ENCODE data around the gene AGBL5.

AGBL5 gene

DNA sequence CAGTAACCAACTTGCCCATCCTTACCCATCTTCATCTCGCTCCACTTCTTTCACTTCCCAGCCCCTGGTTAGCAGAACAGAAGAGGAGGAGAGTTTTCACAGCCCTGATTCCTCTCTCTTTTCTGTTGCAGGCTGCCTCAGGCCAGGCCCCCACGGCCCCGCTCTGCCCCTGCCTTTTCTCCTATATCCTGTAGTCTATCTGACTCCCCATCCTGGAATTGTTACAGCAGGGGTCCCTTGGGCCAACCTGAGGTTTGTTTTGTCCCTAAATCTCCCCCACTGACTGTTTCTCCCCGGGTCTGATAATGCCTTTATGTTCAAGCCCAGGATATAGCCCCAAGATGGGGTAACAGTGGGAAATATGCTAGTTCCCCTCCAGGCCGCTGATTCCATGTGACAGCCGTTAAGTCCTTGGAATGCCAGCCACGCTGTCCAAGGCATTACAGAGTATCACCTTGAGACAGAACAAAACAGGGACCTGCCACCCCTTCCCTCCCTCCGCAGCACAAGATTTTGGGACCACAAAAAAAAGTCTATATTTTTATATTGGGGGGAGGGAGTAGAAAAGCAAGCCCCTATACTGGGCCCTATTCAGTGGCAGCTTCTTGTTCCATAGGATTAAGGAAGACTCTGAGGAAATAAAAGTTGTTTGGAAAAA, 18.6 kb downstream of the AGBL5 start:
- Histone ChIP-seq H3K27me3 (ENCODE audit: control insufficient read depth in 3 of 3, insufficient read depth in 3 of 3, low read depth in 1 of 3, low read length in 3 of 3) (no peaks in the 10 kb centered on the region), H3K9ac (ENCODE audit: low read depth, low read length, poor library complexity) (peak overlapping the region; percentile 3), H3K27ac (replicated peaks; ENCODE audit: low read length) (no peak overlapping the region), H3K14ac (ENCODE audit: low read length) (no peak overlapping the region), H4K8ac (ENCODE audit: low read depth, low read length) (no peak overlapping the region), H3K18ac (ENCODE audit: low read length) (no peak overlapping the region), H3K4ac (ENCODE audit: low read length) (no peak overlapping the region), H3K4me3 (ENCODE audit: low read length in 2 of 2) (peak overlapping the region in 1 of 2 donors; percentile 94), H3K9me3 (replicated peaks in 1 of 2; ENCODE audit: control insufficient read depth in 2 of 2, insufficient read depth in 1 of 2, low read depth in 1 of 2, low read length in 2 of 2) (no peaks in the 10 kb centered on the region), H4K91ac (ENCODE audit: low read depth, low read length, poor library complexity) (no peak overlapping the region), H2BK15ac (ENCODE audit: low read length) (no peak overlapping the region), H3K4me2 (ENCODE audit: insufficient read depth, low read length, poor library complexity, severe bottlenecking) (no peak overlapping the region), H3K79me1 (ENCODE audit: low read depth, low read length) (peaks cover 7% of the 10 kb centered on the region), H2BK120ac (ENCODE audit: low read depth, low read length) (no peak overlapping the region), H2BK12ac (ENCODE audit: low read length) (no peak overlapping the region), H2AK5ac (ENCODE audit: low read depth, low read length) (no peak overlapping the region), H3K23ac (ENCODE audit: low read depth, low read length, poor library complexity) (no peak overlapping the region), H2AFZ (ENCODE audit: low read length) (no peak overlapping the region), H3K36me3 (replicated peaks in 1 of 2; ENCODE audit: control insufficient read depth in 2 of 2, insufficient read depth in 2 of 2, low read length in 2 of 2) (peaks cover 25 to 53% of the 10 kb centered on the region in 2 donors), H3K4me1 (ENCODE audit: control insufficient read depth in 2 of 2, insufficient read depth in 1 of 2, low read depth in 1 of 2, low read length in 2 of 2) (peaks cover 12 to 16% of the 10 kb centered on the region in 2 donors), H2BK5ac (ENCODE audit: low read length) (no peak overlapping the region)
- no peak for DNase-seq (ENCODE audit: low spot score)
- no CpG with 5 or more reads among the region's 8 CpGs for WGBS, 2 donors (ENCODE audit: extremely low coverage in 2 of 2, insufficient read length in 2 of 2, insufficient replicate concordance in 1 of 2)

- Histone ChIP-seq H2AFZ (ENCODE audit: low read length) (peak overlapping the region; percentile 92), H3K14ac (ENCODE audit: low read length) (peak overlapping the region; percentile 26), H3K4ac (ENCODE audit: low read length) (peak overlapping the region; percentile 53), H3K4me1 (ENCODE audit: control insufficient read depth in 2 of 2, insufficient read depth in 1 of 2, low read depth in 1 of 2, low read length in 2 of 2) (peaks cover 12 to 16% of the 10 kb centered on the region in 2 donors), H3K23ac (ENCODE audit: low read depth, low read length, poor library complexity) (peak overlapping the region; percentile 95), H3K27me3 (ENCODE audit: control insufficient read depth in 3 of 3, insufficient read depth in 3 of 3, low read depth in 1 of 3, low read length in 3 of 3) (no peaks in the 10 kb centered on the region), H2BK15ac (ENCODE audit: low read length) (peak overlapping the region; percentile 60), H3K9me3 (replicated peaks in 1 of 2; ENCODE audit: control insufficient read depth in 2 of 2, insufficient read depth in 1 of 2, low read depth in 1 of 2, low read length in 2 of 2) (no peaks in the 10 kb centered on the region), H2BK120ac (ENCODE audit: low read depth, low read length) (no peak overlapping the region), H3K9ac (ENCODE audit: low read depth, low read length, poor library complexity) (peak overlapping the region; percentile 96), H3K79me1 (ENCODE audit: low read depth, low read length) (peaks cover 7% of the 10 kb centered on the region), H4K91ac (ENCODE audit: low read depth, low read length, poor library complexity) (no peak overlapping the region), H3K27ac (replicated peaks; ENCODE audit: low read length) (no peak overlapping the region), H3K36me3 (replicated peaks in 1 of 2; ENCODE audit: control insufficient read depth in 2 of 2, insufficient read depth in 2 of 2, low read length in 2 of 2) (peaks cover 23 to 46% of the 10 kb centered on the region in 2 donors), H3K18ac (ENCODE audit: low read length) (peak overlapping the region; percentile 98), H3K4me2 (ENCODE audit: insufficient read depth, low read length, poor library complexity, severe bottlenecking) (peak overlapping the region; percentile 92), H4K8ac (ENCODE audit: low read depth, low read length) (no peak overlapping the region), H2AK5ac (ENCODE audit: low read depth, low read length) (peak overlapping the region; percentile 76), H3K4me3 (ENCODE audit: low read length in 2 of 2) (peak overlapping the region; percentile 92 to 94), H2BK12ac (ENCODE audit: low read length) (no peak overlapping the region), H2BK5ac (ENCODE audit: low read length) (no peak overlapping the region)
- WGBS, 2 donors (ENCODE audit: extremely low coverage in 2 of 2, insufficient read length in 2 of 2, insufficient replicate concordance in 1 of 2) = no CpG with 5 or more reads among the region's 11 CpGs
- no peak for DNase-seq (ENCODE audit: low spot score)
These were observed 19.3 kb downstream of the AGBL5 start for GRCh38 chr2:27070653-27071276.

- Histone ChIP-seq H2BK120ac (ENCODE audit: low read depth, low read length) (peak within 1 kb of the TSS; percentile 66), H3K27me3 (ENCODE audit: control insufficient read depth in 3 of 3, insufficient read depth in 3 of 3, low read depth in 1 of 3, low read length in 3 of 3) (no peaks in the 10 kb centered on the region), H3K36me3 (replicated peaks in 1 of 2; ENCODE audit: control insufficient read depth in 2 of 2, insufficient read depth in 2 of 2, low read length in 2 of 2) (peaks cover 23 to 39% of the 10 kb centered on the region in 2 donors), H2BK5ac (ENCODE audit: low read length) (peak within 1 kb of the TSS; percentile 89), H2BK15ac (ENCODE audit: low read length) (peak within 1 kb of the TSS; percentile 60), H4K91ac (ENCODE audit: low read depth, low read length, poor library complexity) (no peak within 1 kb of the TSS), H3K14ac (ENCODE audit: low read length) (peak within 1 kb of the TSS; percentile 26), H4K8ac (ENCODE audit: low read depth, low read length) (no peak within 1 kb of the TSS), H2AK5ac (ENCODE audit: low read depth, low read length) (peak within 1 kb of the TSS; percentile 82), H3K18ac (ENCODE audit: low read length) (peak within 1 kb of the TSS; percentile 98), H3K9me3 (replicated peaks in 1 of 2; ENCODE audit: control insufficient read depth in 2 of 2, insufficient read depth in 1 of 2, low read depth in 1 of 2, low read length in 2 of 2) (no peaks in the 10 kb centered on the region), H3K4me3 (ENCODE audit: low read length in 2 of 2) (peak within 1 kb of the TSS; percentile 92 to 94), H3K23ac (ENCODE audit: low read depth, low read length, poor library complexity) (peak within 1 kb of the TSS; percentile 95), H3K4me1 (ENCODE audit: control insufficient read depth in 2 of 2, insufficient read depth in 1 of 2, low read depth in 1 of 2, low read length in 2 of 2) (peaks cover 12 to 20% of the 10 kb centered on the region in 2 donors), H3K9ac (ENCODE audit: low read depth, low read length, poor library complexity) (peak within 1 kb of the TSS; percentile 96), H2BK12ac (ENCODE audit: low read length) (peak within 1 kb of the TSS; percentile 17), H3K27ac (replicated peaks; ENCODE audit: low read length) (peak within 1 kb of the TSS; percentile 51), H3K4me2 (ENCODE audit: insufficient read depth, low read length, poor library complexity, severe bottlenecking) (peak within 1 kb of the TSS; percentile 92), H3K79me1 (ENCODE audit: low read depth, low read length) (peaks cover 7% of the 10 kb centered on the region), H3K4ac (ENCODE audit: low read length) (peak within 1 kb of the TSS; percentile 53), H2AFZ (ENCODE audit: low read length) (peak within 1 kb of the TSS; percentile 92)
- no CpG with 5 or more reads among the region's 86 CpGs for WGBS, 2 donors (ENCODE audit: extremely low coverage in 2 of 2, insufficient read length in 2 of 2, insufficient replicate concordance in 1 of 2)
- DNase-seq (ENCODE audit: low spot score) = peak; percentile 90
These were observed 20.0 kb downstream of the AGBL5 start, which contains the start of gene OST4 for GRCh38 chr2:27071277-27071989. Gene OST4 (minus strand): TSS chr2:27071654.

Measured in neuronal stem cell (in vitro differentiated cells).